Measurements from ENCODE around the gene JAG2.
"Not testable (repeated sequence)": the region's sequence is repeated elsewhere in the genome, so short reads cannot be mapped to it uniquely, and the experiment has no call there.

Gene JAG2

GRCh38 chr14:105136401-105137322, 31.9 kb downstream of the JAG2 start:
- DNase-seq: no peak

- no peak for DNase-seq
Measured at GRCh38 chr14:105135700-105136395, 32.7 kb downstream of the JAG2 start.

- no peak for DNase-seq
Measured at GRCh38 chr14:105132921-105133654, 35.5 kb downstream of the JAG2 start.

- DNase-seq: no peak
Measured at GRCh38 chr14:105131241-105131640, 37.3 kb downstream of the JAG2 start.

GRCh38 chr14:105128059-105128458, 40.5 kb downstream of the JAG2 start:
- DNase-seq: peak; percentile 14

GRCh38 chr14:105126981-105127329, 41.6 kb downstream of the JAG2 start:
- no peak for DNase-seq

- peak; percentile 14 for DNase-seq
Measured at GRCh38 chr14:105126126-105126980, 42.2 kb downstream of the JAG2 start.

GRCh38 chr14:105124823-105125222, 43.8 kb downstream of the JAG2 start:
- DNase-seq: no peak

GRCh38 chr14:105123981-105124765, 44.4 kb downstream of the JAG2 start:
- DNase-seq: peak; percentile 9

- no peak for DNase-seq
Measured at GRCh38 chr14:105123064-105123665, 45.4 kb downstream of the JAG2 start.

GRCh38 chr14:105120056-105120455, 48.5 kb downstream of the JAG2 start:
- no peak for DNase-seq

- no peak for DNase-seq
Measured at GRCh38 chr14:105119408-105120025, 49.1 kb downstream of the JAG2 start.

- DNase-seq: no peak
Measured at GRCh38 chr14:105118646-105119407, 49.7 kb downstream of the JAG2 start.

- no peak for DNase-seq
Measured at GRCh38 chr14:105117710-105118385, 50.7 kb downstream of the JAG2 start.

GRCh38 chr14:105117257-105117646, 51.3 kb downstream of the JAG2 start:
- DNase-seq: no peak

GRCh38 chr14:105116451-105117256, 51.9 kb downstream of the JAG2 start:
- DNase-seq: no peak

- DNase-seq: not testable (repeated sequence)
Measured at GRCh38 chr14:105109243-105109642, 59.3 kb downstream of the JAG2 start.

GRCh38 chr14:105108516-105108864, 60.1 kb downstream of the JAG2 start:
- no peak for DNase-seq
